ENCODE results near the gene NBEAL2.
A peak's percentile ranks its signal among the peaks of the same experiment; 100 is the strongest.

NBEAL2 gene

DNA sequence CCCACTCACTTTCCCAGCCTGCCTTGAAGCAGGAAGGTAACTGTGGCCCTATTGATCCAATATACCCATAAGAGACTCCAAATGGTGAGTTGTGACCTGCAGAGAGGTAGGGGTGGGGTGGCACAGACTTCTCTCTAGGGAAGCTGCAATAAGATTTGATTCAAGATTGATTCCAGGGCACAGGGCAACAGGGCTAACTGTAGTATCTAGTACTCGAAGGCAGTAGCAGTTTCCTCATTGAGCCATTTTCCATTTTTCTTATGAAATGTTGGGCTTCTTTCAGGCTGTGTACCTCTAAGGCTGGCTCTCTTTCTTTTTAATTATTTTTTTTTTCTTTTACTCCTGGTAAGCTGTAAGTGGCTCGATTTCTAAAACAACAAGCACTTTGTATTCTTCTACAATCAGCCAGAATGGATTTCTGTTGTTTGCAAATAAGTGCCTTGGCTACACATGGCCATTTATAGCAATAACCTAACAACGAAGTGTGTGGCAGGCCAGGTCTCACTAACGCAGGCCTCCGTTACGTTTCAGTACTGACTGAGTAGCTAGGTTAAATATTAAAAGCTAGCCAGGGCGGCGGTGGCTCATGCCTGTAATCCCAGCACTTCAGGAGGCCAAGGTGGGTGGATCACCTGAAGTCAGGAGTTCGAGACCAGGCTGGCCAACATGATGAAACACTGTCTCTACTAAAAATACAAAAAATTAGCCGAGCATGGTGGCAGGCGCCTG, 22.2 kb upstream of the NBEAL2 start:
- Histone ChIP-seq H3K4me3 (no peak overlapping the region), H3K27me3 (no peaks in the 10 kb centered on the region), H3K4me1 (peaks cover 0 to 83% (median 56%) of the 10 kb centered on the region in 4 donors), H3K36me3 (no peaks in the 10 kb centered on the region), H3K9me3 (no peaks in the 10 kb centered on the region), H3K27ac (no peak overlapping the region)
- no peak for TF ChIP-seq CTCF (IDR thresholded peaks at IDR 0.05)
- intact Hi-C loops (cut with DNase I; ENCODE audit: low total_unique reads) = no loop called here
- DNase-seq = no peak

DNA sequence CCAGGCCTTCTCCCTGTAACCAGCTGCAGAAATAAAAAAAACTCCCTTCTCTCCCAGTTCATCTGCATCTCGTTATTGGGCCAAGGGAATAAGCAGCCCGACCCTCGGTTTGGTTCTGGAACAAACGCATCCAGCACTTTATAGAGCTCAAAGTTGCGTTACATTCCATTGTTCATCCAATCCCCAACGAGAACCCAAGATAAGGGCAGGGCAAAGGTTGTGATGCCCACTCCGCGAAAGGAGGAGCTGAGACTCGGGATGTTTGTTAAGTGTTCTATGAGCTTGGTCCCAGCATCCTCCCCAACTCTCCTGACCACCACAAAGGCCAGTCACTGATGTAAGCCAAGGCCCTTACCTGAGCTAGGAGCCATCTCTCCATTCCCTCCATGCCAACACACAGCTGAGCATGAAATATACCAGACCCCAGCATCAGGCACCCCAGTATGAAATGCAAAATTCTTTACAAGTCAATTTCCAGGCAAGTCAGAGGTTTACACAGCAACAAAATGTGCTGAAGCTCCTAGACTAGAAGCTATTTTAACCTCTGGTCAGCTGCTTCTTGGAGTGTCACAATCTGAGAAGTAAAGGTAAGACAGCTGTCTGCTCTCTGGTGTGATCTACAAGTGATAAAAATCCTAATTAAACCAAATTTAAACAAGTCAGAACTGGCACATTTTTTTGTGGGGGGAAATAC, 20.9 kb upstream of the NBEAL2 start:
- Histone ChIP-seq H3K27me3 (no peaks in the 10 kb centered on the region), H3K27ac (no peak overlapping the region), H3K9me3 (no peaks in the 10 kb centered on the region), H3K4me3 (no peak overlapping the region), H3K36me3 (peaks cover 0 to 3% (median 0%) of the 10 kb centered on the region in 3 donors), H3K4me1 (peaks cover 0 to 76% (median 50%) of the 10 kb centered on the region in 4 donors)
- peak in 1 of 2 donors; percentile 47 for DNase-seq
- intact Hi-C loops (cut with DNase I; ENCODE audit: low total_unique reads) = no loop called here
- TF ChIP-seq CTCF (IDR thresholded peaks at IDR 0.05) = no peak

GRCh38 chr3:46959161-46959511, 20.3 kb upstream of the NBEAL2 start:
- H3K36me3 ChIP-seq = peaks cover 0 to 3% (median 0%) of the 10 kb centered on the region in 3 donors
- no peaks in the 10 kb centered on the region for H3K27me3 ChIP-seq
- H3K4me3 ChIP-seq = no peak overlapping the region
- intact Hi-C loops (cut with DNase I; ENCODE audit: low total_unique reads) = no loop called here
- no peak overlapping the region for H3K27ac ChIP-seq
- no peaks in the 10 kb centered on the region for H3K9me3 ChIP-seq
- no peak for TF ChIP-seq CTCF (IDR thresholded peaks at IDR 0.05)
- peaks cover 0 to 70% (median 46%) of the 10 kb centered on the region in 4 donors for H3K4me1 ChIP-seq
- DNase-seq = no peak

DNA sequence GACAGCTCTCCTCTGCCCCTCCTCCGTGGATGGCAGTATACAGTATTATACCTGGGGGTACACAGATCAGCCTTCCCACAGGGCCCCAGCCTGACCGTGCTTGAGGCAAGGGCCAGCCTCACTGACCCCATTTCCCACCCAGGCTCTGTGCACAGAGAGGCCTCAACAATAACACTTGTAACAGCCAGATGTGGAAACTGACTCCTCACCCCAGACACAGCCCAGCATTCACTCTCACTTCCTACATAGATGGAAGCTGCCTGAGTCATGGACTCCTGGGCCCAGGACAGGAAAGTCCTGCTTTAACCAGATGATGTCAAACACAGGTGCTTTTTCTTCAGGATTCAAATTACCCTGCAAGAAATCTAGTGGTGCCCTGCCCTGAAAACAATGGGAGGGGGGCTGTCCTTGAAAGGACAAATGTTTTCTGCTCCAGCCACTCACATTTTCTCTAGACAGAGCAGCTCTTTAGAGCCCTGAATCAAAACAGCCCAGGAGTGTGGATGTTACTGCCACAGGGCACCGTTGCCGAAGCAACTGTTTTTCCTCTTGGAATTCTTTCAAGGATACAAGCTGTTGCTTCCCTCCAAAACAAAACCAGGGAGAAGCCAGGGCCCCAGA, 19.3 kb upstream of the NBEAL2 start:
- intact Hi-C loops (cut with DNase I; ENCODE audit: low total_unique reads) = no loop called here
- Histone ChIP-seq H3K4me1 (peaks cover 0 to 65% (median 42%) of the 10 kb centered on the region in 4 donors), H3K9me3 (no peaks in the 10 kb centered on the region), H3K27ac (peak overlapping the region; percentile 27 to 32), H3K4me3 (no peak overlapping the region), H3K36me3 (peaks cover 0 to 3% (median 2%) of the 10 kb centered on the region in 3 donors), H3K27me3 (no peaks in the 10 kb centered on the region)
- peak in 1 of 2 donors; percentile 56 for DNase-seq
- no peak for TF ChIP-seq CTCF (IDR thresholded peaks at IDR 0.05)

DNA sequence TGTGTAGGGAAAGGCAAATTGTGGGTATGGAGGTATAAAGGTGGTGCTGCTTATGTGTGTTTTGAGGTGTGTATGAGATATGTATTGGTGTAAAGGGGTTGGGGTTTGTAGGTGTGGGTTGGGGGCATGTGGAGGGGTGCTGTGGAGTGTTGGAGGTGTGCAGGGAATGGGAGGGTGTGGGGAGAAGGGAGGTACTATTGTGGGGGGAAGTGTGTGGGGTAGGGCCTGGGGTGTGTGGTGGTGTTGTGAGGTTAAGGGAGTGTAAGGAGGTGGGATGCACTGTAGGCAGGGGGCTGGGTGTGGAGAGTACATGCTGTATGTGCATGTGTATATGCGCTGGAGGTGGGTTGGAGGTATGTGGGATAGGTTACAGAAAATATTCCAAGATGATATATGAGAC, 18.6 kb upstream of the NBEAL2 start:
- Histone ChIP-seq H3K4me1 (peaks cover 0 to 67% (median 40%) of the 10 kb centered on the region in 4 donors), H3K4me3 (no peak overlapping the region), H3K27me3 (no peaks in the 10 kb centered on the region), H3K9me3 (no peaks in the 10 kb centered on the region), H3K27ac (peak overlapping the region; percentile 27 to 32), H3K36me3 (peaks cover 0 to 8% (median 3%) of the 10 kb centered on the region in 3 donors)
- intact Hi-C loops (cut with DNase I; ENCODE audit: low total_unique reads) = no loop called here
- DNase-seq = peak in 1 of 2 donors; percentile 19
- TF ChIP-seq CTCF (IDR thresholded peaks at IDR 0.05) = no peak

Data from tibial artery (tissue), 4 donors.